Esophagus muscularis mucosa (tissue), 3 donors: ENCODE data around the gene GRIP1.

ENCODE experiments used
- CTCF ChIP-seq, 3 experiments: fragments of 200-600 bp in 2 of 3; fragments of 450-650 bp in 1 of 3; sonication (generic) in 2 of 3; IDR thresholded peaks; one replicate each; pipeline ENCODE4 v1.5.1; 2017 to 2019; ENCODE audit warnings: antibody characterized with exemption in 3 of 3, mild to moderate bottlenecking in 2 of 3, moderate library complexity in 1 of 3
- POLR2A ChIP-seq: fragments of 450-650 bp; IDR thresholded peaks from one replicate; pipeline ENCODE4 v1.6.1; 2017; ENCODE audit warnings: antibody characterized with exemption, moderate library complexity, mild to moderate bottlenecking, low read depth

GRCh38 chr12:66417217-66417616, 261.7 kb downstream of the GRIP1 start:
- TF ChIP-seq CTCF (IDR thresholded peaks at IDR 0.05) (no peak), POLR2A (no peak)
